Adipose tissue (tissue), 3 donors: ENCODE results near the gene AGBL3. TPM values are rescaled to one million over a fixed set of nuclear protein-coding genes. Genes with fewer than 3 reads are reported as not detected.
"Not testable (repeated sequence)": the region's sequence is repeated elsewhere in the genome, so short reads cannot be mapped to it uniquely, and the experiment has no call there.

Experiments
- H3K27ac ChIP-seq: one replicate; pipeline ENCODE4 v1.5.1; 2013; ENCODE audit warnings: low read depth, low read length
- WGBS, 3 donors: extraction: QIAGEN DNeasy Blood & Tissue Kit; methylation state at CpG; one replicate each; pipeline ENCODE4 v1.1.7; 2013; 5-methylcytosine and 5-hydroxymethylcytosine counted together
- polyA plus RNA-seq, 3 donors: library from polyadenylated mRNA; stranded (reverse); fragments of 200-250 nt; gene quantifications; one replicate each; pipeline ENCODE4 v1.2.3, GENCODE V29; 2013
- donor health status: healthy with polysubstance abuse.
- donor health status: Bipolar disorder and iron deficiency.
- donor health status: healthy.

The AGBL3 gene
- polyA plus RNA-seq, 3 donors = 0.90 to 1.1 (median 1.1) TPM

DNA sequence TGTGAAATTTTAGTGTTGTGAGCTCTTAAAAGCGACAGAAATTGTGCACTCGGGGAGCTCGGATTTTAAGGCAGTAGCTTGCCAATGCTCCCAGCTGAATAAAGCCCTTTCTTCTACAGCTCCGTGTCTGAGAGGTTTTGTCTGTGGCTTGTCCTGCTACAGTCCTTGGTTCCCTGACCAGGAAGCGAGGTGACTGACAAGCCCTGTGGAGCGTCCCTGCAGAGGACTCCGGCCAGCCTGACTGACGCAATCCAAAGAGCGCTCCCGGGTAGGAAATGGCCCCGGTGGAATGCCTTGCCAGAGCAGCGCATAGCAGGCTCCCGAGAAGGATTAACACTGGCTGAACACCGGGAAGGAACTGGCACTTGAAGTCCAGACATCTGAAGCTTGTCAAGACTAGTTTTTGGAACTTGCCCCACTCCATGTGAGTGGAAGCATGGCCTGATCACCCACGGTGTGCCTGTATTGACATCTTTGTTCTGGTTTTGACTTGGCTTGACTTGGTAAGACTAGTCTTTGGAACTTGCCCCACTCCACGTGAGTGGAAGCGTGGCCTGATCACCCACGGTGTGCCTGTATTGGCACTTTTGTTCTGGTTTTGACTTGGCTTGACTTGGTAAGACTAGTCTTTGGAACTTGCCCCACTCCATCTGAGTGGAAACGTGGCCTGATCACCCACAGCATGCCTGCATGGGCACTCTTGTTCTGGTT is 185.4 kb downstream of the AGBL3 start:
- not testable (repeated sequence) for H3K27ac ChIP-seq
- WGBS, 3 donors = 57 to 73% (median 65%) methylated on average over 19 of the region's 19 CpGs

DNA sequence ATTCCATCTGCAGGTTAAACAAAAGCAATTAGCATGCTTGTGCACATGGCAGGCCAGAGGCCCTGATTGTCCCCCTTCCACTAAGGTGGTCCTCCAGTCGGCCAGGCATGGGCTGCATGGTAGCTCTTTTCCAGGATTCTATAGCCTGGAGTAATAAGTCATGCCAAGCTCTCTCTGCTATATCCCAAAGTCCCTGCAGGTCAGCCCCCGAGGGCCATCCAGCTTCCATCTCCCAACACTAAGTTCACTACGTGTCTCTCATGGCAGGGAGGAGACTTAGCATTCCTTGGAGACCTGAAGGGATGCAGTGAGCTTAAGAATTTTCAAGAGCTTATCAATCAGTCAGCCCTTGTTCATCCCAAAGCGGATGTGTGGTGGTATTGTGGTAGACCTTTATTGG is 187.6 kb downstream of the AGBL3 start:
- 78 to 88% (median 85%) methylated on average over 4 of the region's 4 CpGs for WGBS, 3 donors
- not testable (repeated sequence) for H3K27ac ChIP-seq

DNA sequence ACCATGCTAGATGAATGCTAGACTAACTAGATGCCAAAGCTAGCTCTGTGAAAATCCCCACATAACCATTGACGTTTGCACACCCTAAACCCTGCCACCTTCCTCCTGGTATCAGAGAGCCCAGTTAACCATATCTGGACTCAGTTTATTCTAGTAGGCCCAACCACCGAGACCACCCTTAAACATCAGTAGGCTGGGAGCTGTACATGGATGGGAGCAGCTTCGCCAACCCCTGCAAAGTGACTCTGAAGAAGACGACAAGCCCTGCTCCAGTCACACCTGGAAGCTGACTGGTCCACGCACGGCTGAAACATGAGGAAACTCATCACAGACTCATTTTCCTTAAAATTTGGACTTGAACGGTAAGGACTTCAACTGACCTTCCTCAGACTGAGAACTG is 188.6 kb downstream of the AGBL3 start:
- 94 to 95% (median 94%) methylated on average over 7 of the region's 7 CpGs for WGBS, 3 donors
- no peak overlapping the region for H3K27ac ChIP-seq

DNA sequence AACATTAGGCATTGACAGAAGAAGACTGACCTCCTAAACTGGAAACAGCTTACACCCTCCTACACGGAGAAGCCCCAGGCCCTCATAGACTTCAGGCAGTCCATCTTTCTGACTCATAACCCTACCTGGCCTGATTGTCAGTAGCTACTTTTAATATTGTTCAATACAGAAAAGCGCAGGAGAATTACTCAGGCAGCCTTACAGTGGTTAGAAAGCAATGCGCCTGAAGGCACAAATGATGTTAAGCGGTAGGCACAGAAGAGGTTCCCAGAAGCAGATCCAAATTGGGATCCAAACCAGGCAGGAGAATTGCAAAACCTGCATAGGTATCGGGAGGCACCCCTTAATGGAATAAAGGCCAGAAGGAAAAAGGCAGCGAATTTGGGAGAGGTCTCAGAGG is 189.6 kb downstream of the AGBL3 start:
- WGBS, 3 donors = 89 to 94% (median 93%) methylated on average over 6 of the region's 6 CpGs
- no peak overlapping the region for H3K27ac ChIP-seq

DNA sequence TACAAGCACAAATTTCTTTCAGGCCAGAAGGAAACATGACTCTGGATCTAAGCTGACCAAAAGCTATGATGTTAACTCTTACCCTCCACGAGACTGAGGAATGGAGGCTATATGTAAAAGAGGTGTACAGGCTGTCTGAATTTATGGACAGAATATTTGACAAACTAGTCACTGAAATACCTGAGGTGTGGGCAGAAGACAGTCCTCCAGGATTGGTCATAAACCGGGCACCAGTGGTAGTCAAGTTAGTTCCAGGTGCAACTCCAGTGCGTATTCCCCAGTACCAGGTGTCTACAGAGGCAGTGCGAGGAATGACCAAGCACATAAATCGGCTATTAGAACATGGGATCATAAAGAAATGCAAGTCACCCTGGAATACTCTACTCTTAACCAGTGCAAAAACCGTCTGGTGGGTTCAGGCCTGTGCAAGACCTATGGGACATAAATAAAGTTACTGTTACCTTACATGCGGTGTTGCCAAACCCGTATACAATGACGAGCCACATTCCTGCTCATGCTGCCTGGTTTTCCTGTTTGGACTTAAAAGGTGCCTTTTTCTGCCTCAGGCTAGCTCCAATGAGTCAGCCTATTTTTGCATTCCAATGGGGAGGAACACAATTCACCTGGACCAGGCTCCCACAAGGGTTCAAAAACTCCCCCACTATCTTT is 190.9 kb downstream of the AGBL3 start:
- 94 to 96% (median 94%) methylated on average over 9 of the region's 9 CpGs for WGBS, 3 donors
- no peak overlapping the region for H3K27ac ChIP-seq

DNA sequence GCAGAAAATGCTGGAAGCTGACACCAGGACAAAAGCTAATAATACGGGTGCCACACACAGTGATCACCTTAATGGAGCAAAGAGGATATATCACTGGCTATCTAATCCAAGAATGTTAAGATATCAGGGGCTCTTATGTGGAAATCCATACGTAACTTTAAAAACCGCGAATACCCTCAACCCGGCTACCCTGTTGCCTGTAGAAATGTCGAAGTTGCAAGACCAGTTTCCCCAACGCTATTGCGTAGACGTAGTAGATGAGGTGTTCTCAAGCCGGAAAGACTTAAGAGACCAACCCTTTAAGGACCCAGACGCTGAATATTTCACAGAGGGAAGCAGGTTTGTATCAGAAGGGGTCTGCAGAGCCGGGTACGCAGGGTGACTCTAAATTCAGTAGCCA is 192.1 kb downstream of the AGBL3 start:
- WGBS, 3 donors = 84 to 90% (median 88%) methylated on average over 13 of the region's 13 CpGs
- no peak overlapping the region for H3K27ac ChIP-seq

DNA sequence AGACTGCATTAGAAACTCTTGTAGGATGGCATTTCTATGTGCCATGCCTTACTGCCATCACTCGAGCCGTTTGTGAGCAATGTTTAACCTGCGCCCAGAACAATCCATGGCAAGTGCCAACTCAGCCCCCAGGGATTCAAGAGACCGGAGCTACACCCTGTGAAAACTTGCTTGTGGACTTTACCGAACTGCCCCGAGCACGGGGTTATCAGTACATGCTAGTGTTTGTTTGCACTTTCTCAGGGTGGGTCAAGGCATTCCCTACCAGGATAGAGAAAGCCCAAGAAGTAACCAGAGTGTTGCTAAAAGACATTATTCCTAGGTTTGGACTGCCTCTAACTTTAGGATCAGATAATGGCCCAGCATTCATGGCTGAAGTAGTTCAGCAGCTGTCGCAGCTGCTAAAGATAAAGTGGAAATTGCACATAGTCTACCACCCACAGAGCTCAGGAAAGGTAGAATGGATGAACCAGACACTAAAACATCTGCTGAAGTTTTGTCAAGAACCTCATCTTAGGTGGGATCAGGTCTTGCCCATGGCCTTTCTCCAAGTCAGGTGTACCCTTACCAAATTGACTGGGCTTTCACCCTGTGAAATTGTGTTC is 193.1 kb downstream of the AGBL3 start:
- WGBS, 3 donors = 49 to 96% (median 92%) methylated on average over 8 of the region's 8 CpGs
- H3K27ac ChIP-seq = no peak overlapping the region

DNA sequence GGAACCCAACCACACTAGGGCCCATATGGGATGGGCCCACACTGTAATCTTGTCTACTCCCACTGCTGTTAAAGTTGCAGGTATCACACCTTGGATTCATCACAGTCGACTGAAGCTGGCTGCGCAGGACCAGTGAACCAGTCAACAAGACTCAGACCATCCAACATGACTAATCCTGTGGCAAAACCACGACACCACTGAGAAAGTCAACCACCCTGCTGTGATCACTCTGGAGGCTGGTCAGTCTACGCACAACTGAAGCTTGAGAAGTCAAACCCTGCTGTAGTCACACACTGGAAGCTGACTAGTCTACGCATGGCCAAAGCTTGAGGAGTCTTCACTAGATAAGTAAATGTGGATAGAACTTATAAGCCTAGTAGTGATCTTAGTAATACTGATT is 193.8 kb downstream of the AGBL3 start:
- H3K27ac ChIP-seq = no peak overlapping the region
- WGBS, 3 donors = 97 to 99% (median 97%) methylated on average over 5 of the region's 5 CpGs

DNA sequence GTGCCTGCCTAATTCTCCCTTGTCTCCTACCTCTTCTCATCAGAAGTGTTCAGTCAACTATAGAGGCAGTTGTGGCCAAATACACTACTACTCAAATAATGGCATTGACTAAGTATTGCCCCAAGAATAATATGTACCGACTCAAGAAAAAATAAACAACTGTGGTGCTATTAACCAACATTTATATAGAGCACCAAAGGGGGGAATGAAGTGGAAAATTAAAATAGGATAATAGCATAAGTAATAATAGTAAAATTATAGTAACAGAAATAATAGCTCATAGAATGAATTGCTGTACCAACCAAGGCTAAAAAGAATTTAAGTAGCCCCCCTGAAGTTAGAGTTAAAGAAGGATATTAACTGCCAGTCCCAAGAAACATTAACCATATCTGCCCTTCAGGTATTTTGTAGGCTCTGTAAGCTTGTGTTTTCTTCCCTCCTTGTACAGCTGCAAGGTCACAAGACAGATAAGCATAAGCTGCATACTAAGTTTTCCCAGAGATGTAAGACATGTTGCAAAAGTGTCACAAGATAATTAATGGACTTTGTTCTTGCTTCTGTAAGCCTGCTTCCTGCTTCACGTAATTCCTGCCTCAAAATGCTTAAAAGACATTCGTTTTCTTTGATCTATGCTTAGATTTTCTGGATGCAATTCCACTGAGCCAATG is 195.1 kb downstream of the AGBL3 start:
- 45 to 93% (median 91%) methylated on average over 3 of the region's 3 CpGs for WGBS, 3 donors
- no peak overlapping the region for H3K27ac ChIP-seq

DNA sequence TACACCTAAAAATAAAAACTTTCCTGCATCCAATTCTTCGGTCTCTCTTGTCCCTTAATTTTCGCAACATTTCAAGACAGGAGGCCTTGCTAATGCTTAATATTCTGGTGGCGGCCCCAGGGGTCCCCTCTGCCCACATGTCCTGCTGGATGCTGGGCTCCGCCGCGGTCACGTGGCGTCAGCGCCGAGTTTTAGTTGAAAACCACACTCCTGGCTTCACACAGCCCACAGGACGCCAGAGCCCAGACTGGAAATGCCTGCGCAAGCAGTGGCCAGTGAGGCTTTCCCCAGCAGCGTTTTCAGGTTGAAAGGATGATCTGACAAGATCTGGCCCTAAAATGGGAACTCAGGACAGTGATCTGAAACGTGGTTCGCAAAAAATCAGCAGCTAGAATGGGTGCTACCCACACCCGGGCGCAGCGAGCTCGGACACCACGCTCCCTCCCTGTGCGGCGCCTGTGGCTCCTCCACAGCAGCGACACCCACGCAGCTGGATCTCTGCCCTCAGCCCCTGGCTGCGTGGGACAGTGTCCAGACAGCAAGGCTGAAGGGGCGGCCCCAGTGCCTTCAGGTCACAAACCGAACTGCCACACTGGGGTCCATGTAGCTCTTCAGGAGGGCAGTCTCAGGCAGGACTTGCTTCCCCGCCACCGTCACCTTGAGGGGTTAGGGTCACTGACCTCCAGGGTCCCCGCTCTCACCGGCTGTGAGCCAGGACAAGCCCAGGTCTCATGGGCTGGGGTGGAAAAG is 195.8 kb downstream of the AGBL3 start:
- no peak overlapping the region for H3K27ac ChIP-seq
- WGBS, 3 donors = 98 to 99% (median 98%) methylated on average over 31 of the region's 31 CpGs

DNA sequence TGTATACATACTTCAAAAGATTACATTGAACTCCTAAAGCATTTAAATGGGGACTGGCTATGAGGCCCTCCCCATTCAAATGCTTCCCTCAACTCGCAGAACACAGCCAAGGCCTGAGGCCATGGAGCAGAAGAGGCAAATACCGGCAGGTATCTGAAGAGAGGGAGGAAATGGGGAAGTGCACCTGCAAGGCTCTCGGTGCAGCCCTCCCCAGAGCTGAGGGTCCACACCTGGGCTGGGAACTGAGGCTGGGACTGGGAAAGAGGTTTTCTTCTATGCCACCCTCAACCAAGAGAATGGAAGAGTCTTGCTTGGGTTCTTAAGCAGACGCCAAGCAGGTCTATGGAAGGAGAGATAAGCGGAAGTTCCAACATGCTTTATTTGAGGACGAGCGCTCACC is 197.2 kb downstream of the AGBL3 start:
- 97% methylated on average over 7 of the region's 7 CpGs for WGBS, 3 donors
- H3K27ac ChIP-seq = no peak overlapping the region

DNA sequence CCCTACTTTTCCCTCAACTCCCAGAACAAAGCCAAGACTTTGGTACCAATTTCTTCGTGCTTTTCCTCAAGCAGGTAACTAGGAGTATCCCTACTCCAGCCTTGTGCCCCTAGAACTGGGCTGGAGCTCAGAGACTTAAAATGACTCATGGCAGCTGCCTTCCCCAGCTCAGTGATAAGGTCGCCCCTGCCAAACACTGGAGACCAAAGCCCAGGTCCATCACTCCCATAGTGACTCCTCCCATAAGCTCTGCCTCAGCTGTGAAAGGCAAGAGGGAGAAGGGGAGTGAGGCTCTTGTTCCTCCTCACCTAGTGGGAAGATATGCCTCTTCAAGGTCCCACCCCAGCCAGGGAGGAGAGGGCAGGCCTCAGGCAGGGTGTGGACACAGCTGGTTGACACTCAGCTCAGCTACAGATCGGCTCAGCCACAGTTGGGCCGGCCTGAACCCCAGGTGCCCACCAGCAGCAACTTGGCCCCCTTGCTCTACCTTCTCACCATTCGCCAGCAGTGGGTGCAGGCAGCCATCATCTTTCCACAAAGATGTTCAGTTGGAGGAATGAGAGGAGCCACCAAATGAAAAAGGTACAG is 198.0 kb downstream of the AGBL3 start:
- H3K27ac ChIP-seq = no peak overlapping the region
- WGBS, 3 donors = 93 to 97% (median 93%) methylated on average over 5 of the region's 5 CpGs

Other genes with a start within 250 kb of the AGBL3 start
- gene CALD1, start 206.9 kb upstream of the AGBL3 start, polyA plus RNA-seq = 100 to 1,000 TPM in 1 of 3 donors, 10 to 100 TPM in 2; 18.7 to 259 (median 86.3) TPM
- gene TMEM140, start 161.6 kb downstream of the AGBL3 start, polyA plus RNA-seq = 10 to 100 TPM in 2 of 3 donors, 1 to 10 TPM in 1; 6.2 to 26.2 (median 14.7) TPM
- gene CYREN, start 184.2 kb downstream of the AGBL3 start, polyA plus RNA-seq = 10 to 100 TPM; 16.4 to 27.6 (median 26.3) TPM
- 10 to 100 TPM in 1 of 3 donors, 1 to 10 TPM in 2; 7.3 to 18.4 (median 7.9) TPM for gene WDR91, start 225.0 kb downstream of the AGBL3 start, polyA plus RNA-seq
- gene STRA8, start 247.3 kb downstream of the AGBL3 start, polyA plus RNA-seq = not detected